ENCODE measurements around the gene ERBB2. TPM values are rescaled to one million over a fixed set of nuclear protein-coding genes. Genes with fewer than 3 reads are reported as not detected.

ERBB2 gene
- total RNA-seq, 1 experiment from 2014 or later, result 39.8 TPM

DNA sequence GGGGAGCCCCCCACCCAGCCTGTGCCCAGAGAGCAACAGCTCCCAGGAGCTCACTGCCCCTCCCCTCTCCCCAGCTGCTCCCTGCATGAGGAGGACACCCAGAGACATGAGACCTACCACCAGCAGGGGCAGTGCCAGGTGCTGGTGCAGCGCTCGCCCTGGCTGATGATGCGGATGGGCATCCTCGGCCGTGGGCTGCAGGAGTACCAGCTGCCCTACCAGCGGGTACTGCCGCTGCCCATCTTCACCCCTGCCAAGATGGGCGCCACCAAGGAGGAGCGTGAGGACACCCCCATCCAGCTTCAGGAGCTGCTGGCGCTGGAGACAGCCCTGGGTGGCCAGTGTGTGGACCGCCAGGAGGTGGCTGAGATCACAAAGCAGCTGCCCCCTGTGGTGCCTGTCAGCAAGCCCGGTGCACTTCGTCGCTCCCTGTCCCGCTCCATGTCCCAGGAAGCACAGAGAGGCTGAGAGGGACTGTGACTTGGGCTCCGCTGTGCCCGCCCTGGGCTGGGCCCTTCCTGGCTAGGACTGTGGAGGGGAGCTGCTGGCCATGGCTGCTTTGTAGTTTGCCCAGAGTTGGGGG lies 34.1 kb upstream of the ERBB2 start:
- DNase-seq (ENCODE audit: low read depth), result peak; percentile 58

- no peak for DNase-seq (ENCODE audit: low read depth)
Observed at GRCh38 chr17:39666231-39666600, 33.6 kb upstream of the ERBB2 start.

GRCh38 chr17:39666601-39667261 lies 33.1 kb upstream of the ERBB2 start:
- peak; percentile 85 for DNase-seq (ENCODE audit: low read depth)

DNA sequence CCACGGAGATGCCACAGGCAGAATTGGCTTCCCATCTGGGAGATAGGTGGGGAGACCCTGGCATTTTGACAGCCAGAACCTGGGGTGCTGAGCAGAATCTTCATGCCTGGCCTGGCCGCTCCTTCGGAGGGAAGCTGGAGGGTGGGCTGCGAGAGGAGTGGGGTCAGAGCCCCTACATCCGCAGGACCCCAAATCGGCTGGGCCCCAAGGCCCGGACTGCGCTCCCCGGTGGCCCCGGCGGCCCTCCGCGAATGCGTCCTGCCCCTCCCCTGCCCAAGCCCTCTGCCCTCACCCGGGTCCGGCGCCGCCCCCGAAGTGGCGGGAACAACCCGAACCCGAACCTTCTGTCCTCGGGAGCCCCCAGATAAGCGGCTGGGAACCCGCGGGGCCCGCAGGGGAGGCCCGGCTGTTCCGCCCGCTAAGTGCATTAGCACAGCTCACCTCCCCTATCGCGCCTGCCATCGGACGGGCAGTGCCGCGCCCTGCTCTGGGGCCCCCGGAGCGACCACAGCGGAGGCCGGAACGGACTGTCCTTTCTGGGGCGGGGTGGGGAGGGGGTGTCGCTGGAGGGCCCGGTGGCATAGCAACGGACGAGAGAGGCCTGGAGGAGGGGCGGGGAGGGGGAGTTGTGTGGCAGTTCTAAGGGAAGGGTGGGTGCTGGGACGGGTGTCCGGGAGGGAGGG lies 32.5 kb upstream of the ERBB2 start:
- DNase-seq (ENCODE audit: low read depth), result no peak

DNA sequence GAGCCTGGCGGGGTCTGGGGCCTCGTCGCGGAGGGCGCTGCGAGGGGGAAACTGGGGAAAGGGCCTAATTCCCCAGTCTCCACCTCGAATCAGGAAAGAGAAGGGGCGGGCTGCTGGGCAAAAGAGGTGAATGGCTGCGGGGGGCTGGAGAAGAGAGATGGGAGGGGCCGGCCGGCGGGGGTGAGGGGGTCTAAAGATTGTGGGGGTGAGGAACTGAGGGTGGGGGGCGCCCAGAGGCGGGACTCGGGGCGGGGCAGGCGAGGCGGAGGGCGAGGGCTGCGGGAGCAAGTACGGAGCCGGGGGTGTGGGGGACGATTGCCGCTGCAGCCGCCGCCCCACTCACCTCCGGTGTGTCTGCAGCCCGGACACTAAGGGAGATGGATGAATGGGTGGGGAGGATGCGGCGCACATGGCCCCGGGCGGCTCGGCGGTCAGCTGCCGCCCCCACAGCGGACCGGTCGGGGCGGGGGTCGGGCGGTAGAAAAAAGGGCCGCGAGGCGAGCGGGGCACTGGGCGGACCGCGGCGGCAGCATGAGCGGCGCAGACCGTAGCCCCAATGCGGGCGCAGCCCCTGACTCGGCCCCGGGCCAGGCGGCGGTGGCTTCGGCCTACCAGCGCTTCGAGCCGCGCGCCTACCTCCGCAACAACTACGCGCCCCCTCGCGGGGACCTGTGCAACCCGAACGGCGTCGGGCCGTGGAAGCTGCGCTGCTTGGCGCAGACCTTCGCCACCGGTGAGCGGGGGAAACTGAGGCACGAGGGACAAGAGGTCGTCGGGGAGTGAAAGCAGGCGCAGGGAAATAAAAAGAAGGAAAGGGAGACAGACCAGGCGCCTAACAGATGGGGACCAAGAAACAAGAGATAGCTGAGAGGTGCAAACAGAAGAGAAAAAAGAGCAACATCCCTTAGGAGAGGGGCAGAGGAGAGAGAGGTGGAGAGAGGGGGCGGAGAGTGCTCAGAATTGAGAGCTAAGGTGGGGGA lies 31.6 kb upstream of the ERBB2 start, which contains the start of gene PNMT:
PNMT (plus strand) TSS at position 509 of the 980 bp plus-strand sequence; CDS start at position 532, 23 bp downstream.
- no peak for DNase-seq (ENCODE audit: low read depth)

DNA sequence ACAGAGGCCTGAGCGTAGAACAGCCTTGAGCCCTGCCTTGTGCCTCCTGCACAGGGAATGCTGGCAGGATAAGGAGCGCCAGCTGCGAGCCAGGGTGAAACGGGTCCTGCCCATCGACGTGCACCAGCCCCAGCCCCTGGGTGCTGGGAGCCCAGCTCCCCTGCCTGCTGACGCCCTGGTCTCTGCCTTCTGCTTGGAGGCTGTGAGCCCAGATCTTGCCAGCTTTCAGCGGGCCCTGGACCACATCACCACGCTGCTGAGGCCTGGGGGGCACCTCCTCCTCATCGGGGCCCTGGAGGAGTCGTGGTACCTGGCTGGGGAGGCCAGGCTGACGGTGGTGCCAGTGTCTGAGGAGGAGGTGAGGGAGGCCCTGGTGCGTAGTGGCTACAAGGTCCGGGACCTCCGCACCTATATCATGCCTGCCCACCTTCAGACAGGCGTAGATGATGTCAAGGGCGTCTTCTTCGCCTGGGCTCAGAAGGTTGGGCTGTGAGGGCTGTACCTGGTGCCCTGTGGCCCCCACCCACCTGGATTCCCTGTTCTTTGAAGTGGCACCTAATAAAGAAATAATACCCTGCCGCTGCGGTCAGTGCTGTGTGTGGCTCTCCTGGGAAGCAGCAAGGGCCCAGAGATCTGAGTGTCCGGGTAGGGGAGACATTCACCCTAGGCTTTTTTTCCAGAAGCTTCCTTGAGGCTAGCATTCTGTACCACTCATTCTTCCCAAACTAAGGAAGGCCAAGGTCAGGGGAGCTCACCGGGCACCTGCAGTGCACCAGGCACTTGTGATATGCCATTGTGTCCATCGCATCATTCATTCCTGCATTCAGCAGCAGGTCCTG lies 29.7 kb upstream of the ERBB2 start:
- no peak for DNase-seq (ENCODE audit: low read depth)

DNA sequence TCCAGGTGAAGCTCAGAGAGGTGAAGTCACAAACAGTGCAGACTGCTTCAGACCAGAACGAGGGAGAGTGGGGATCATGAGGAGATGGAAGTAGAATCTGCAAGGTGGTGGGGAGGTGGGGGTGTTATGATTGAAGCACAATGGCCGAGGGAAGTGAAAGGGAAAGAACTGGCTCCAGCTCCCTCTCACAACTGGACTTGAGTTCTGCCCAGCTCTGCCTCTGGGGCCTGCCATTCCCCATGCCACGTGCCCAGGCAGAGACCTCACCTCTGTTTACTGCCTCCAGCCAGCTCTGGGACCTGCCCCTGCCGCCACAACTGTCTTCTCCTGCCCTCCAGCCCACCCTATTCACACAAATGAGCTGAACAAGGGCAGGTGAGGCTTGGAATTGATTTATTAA lies 29.1 kb upstream of the ERBB2 start:
- DNase-seq (ENCODE audit: low read depth), result no peak

DNA sequence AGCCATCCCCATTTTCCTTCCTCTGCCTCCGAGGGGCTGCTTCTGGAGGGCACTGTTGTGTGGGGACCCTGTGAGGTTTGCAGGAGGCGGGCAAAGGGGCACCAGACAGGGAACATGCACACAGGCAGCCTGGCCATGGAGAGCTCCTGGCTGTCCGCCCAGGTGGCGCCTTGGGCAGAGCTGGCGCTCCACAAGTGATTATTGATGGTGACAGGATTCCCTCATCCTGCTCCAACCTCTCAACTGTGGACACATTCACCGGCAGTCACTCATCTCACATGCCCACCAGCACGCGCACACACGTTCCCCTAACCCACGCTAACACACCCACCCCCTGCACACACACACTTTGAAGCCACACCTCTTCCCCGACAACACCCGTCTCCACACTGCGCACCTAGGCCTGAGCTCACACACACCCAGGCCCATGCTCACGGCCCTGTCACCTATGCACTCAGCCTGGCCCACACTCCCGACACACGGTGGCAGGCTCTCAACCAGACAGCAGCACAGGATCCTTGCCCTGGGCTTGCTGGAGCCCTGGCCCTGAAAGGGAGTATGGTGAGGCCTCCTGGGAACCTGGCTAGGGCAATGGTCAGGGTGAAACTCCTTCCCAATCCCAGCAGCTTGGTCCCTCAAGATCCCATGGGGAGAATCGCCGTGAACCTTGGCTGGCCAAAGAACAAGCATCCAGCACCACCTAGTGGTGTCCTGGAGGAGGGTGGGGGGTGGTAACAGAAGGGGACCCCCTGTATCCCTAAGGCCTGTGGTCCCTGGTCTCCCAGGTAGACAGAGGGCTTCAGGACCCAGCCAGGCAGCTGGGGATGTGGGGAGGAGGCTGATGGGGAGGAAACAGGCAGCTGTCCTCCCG lies 28.0 kb upstream of the ERBB2 start:
- DNase-seq (ENCODE audit: low read depth), result peak; percentile 40

- DNase-seq (ENCODE audit: low read depth), result no peak
Observed at GRCh38 chr17:39672522-39673334, 27.1 kb upstream of the ERBB2 start.

GRCh38 chr17:39673335-39674081 lies 26.4 kb upstream of the ERBB2 start:
- DNase-seq (ENCODE audit: low read depth), result no peak

DNA sequence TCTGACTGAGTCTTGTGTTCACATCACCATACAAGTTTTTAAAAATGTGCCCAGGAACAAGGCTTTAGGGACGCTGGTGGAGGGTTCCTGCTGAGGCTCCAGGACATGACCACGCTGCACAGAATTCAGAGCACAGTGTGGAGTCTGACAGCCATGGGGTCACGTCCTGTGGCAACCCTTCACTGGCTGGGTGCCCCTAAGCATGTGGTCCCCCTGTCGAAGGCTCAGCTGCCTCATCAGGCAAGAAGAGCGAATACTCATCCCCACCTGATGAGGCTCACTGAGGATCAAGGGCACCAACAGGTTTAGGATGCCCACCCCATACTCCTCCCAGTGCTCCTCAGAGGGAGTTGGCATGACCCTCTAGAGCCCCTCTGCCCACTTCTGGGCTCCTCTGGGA lies 25.7 kb upstream of the ERBB2 start:
- no peak for DNase-seq (ENCODE audit: low read depth)

DNA sequence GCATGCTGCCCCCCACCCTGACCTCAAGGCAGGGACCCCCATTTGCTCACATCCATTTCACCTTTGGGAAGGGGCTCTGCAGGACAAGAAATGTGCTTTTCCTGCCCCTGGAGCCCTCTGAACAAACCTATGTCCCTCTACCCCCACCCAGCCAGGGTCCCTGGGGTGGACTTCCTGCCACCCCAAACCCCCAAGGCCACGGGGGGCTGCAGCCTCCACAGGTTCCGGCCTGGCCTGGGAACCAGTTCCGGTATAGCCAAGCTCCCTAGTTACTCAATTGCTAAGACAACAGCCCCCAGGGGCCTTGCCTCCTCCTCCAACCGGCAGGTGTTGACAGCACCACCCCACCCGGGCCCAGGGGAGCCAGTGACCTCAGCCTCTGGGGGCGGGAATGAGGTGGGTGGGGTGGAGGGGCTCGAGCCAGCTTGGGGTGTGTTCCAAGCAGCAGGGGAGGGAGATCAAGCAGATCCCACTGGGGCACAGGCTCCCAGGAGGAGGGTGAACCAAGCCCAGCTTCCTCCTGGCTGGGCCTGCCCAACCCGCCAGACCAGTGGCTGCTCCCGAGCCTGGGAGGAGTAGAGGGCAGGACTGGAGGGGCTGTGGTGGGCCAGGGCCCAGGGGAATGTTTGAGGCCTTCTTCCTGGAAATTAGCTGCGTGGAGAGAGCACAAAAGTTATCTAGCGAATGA lies 25.0 kb upstream of the ERBB2 start:
- no peak for DNase-seq (ENCODE audit: low read depth)

GRCh38 chr17:39675390-39676082 lies 24.3 kb upstream of the ERBB2 start:
- no peak for DNase-seq (ENCODE audit: low read depth)

GRCh38 chr17:39676198-39676819 lies 23.6 kb upstream of the ERBB2 start:
- DNase-seq (ENCODE audit: low read depth), result no peak

DNA sequence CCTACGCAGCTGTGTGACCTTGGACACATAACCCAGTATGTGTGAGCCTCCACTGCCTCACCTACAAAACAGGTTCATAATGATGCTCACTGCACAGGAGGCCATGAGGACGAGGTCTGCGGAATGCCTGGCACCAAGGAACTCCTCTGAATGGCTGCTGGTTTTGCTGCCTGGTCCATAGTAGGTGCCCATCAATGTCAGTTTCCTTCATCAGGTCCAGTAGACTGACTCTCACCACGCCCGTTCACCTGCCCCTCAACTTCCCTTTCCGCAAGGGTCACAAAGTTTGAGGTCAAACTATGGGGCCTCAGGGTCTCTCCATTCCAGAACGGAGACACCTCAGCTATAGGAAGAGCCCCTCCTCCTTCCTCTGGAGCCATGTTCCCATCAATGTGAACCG lies 22.8 kb upstream of the ERBB2 start:
- no peak for DNase-seq (ENCODE audit: low read depth)

- no peak for DNase-seq (ENCODE audit: low read depth)
Observed at GRCh38 chr17:39677542-39678339, 22.1 kb upstream of the ERBB2 start.
